ENCODE results near the gene KANSL1L. TPM values are rescaled to one million over a fixed set of nuclear protein-coding genes. Genes with fewer than 3 reads are reported as not detected.
A peak's percentile ranks its signal among the peaks of the same experiment; 100 is the strongest.

The KANSL1L gene
- total and polyA plus RNA-seq, 10 of the 15 experiments (the other 5 are each of a cell fraction or from before 2014, with no cell fraction given) = 1.2 to 9.5 (median 3.7) TPM

- Histone ChIP-seq H3K4me3 (no peak overlapping the region), H3K9me3 (replicated peaks; ENCODE audit: control insufficient read depth, insufficient read depth, low read length) (no peaks in the 10 kb centered on the region), H3K36me3 (ENCODE audit: control insufficient read depth in 2 of 2, insufficient read depth in 2 of 2, low read length in 1 of 2) (no peaks in the 10 kb centered on the region), H3K79me2 (ENCODE audit: control insufficient read depth, insufficient read depth, low read length) (no peaks in the 10 kb centered on the region; the same call in 1 of the 2 replicates), H3K9ac (ENCODE audit: control insufficient read depth, insufficient read depth, low read length) (no peak overlapping the region), H2AFZ (ENCODE audit: control insufficient read depth, low read depth, low read length) (peak overlapping the region; percentile 5), H3K27ac (ENCODE audit: control insufficient read depth, insufficient read depth) (no peak overlapping the region), H3K4me2 (ENCODE audit: control insufficient read depth, insufficient read depth) (no peak overlapping the region), H3K4me1 (ENCODE audit: control insufficient read depth, insufficient read depth, low read length) (no peaks in the 10 kb centered on the region), H4K20me1 (ENCODE audit: control insufficient read depth, insufficient read depth) (no peaks in the 10 kb centered on the region), H3K27me3 (replicated peaks in 1 of 2; ENCODE audit: control insufficient read depth in 2 of 2, insufficient read depth in 2 of 2, low read length in 1 of 2) (no peaks in the 10 kb centered on the region)
- CTCF ChIA-PET = interaction anchor here (0.9 to 2.1 kb wide), 2 partner anchors 10 to 33 kb away, joined by 4 to 8 read pairs; no protein-coding TSS in a partner anchor
- FAIRE-seq = no peak
- ATAC-seq = peak; percentile 21; the same call in 1 of the 3 replicates
- intact Hi-C loops (cut with micrococcal nuclease; ENCODE audit: unreplicated experiment) (no loop called here), in situ Hi-C loops (cut with MboI) (loop anchor here (10.0 kb wide), 1 partner anchor 158 kb away; the partner anchor contains the start of gene RPE)
- SMC1A ChIA-PET (ENCODE audit: uncharacterized antibody, unreplicated experiment) = interaction anchor here (0.8 to 2.2 kb wide), 7 partner anchors 9 to 169 kb away, joined by 3 to 8 read pairs (median 4); no protein-coding TSS in a partner anchor
- no peak for DNase-seq (ENCODE audit: low read depth, low spot score)
- POLR2A ChIA-PET = no interaction called here
- no TSS peak for BruUV-seq (replicated peaks)
- RAD21 ChIA-PET (ENCODE audit: unreplicated experiment) = interaction anchor here (0.9 to 1.7 kb wide), 3 partner anchors 8 to 172 kb away, joined by 3 to 4 read pairs (median 3); partner anchors contain the start of gene KANSL1L
- WGBS (ENCODE audit: insufficient coverage, insufficient replicate concordance, low lambda C conversion rate, missing lambda C conversion rate) = 34% methylated on average over 6 of the region's 6 CpGs
- no peak for TF ChIP-seq CTCF (IDR thresholded peaks at IDR 0.05 in 2 of 3, conservative IDR thresholded peaks at IDR 0.05 in 1 of 3; ENCODE audit: control insufficient read depth in 2 of 3, extremely low read depth in 1 of 3, insufficient read depth in 1 of 3, low read depth in 3 of 3, low read length in 3 of 3)
- no peak for TF ChIP-seq PAX5 (IDR thresholded peaks at IDR 0.05; ENCODE audit: borderline replicate concordance, low read depth, low read length)
- TF ChIP-seq RB1 (IDR thresholded peaks at IDR 0.05; ENCODE audit: borderline replicate concordance) = no peak
- TF ChIP-seq CHD1 (IDR thresholded peaks at IDR 0.05; ENCODE audit: low read depth, low read length) = no peak
- TF ChIP-seq ESRRA (IDR thresholded peaks at IDR 0.05; ENCODE audit: low read length) = no peak
- no peak for TF ChIP-seq MXI1 (IDR thresholded peaks at IDR 0.05; ENCODE audit: low read depth, low read length)
- no peak for TF ChIP-seq CBFB (IDR thresholded peaks at IDR 0.05; ENCODE audit: low read depth)
- TF ChIP-seq HDAC2 (IDR thresholded peaks at IDR 0.05) = no peak
- TF ChIP-seq TARDBP (IDR thresholded peaks at IDR 0.05; ENCODE audit: borderline replicate concordance) = no peak
- no peak for TF ChIP-seq TBL1XR1 (IDR thresholded peaks at IDR 0.05; ENCODE audit: low read depth, low read length)
- TF ChIP-seq IRF4 (IDR thresholded peaks at IDR 0.05; ENCODE audit: low read depth, low read length) = no peak
- no peak for TF ChIP-seq ZNF217 (IDR thresholded peaks at IDR 0.05)
- TF ChIP-seq TCF7 (IDR thresholded peaks at IDR 0.05; ENCODE audit: borderline replicate concordance) = no peak
- TF ChIP-seq NFXL1 (IDR thresholded peaks at IDR 0.05; ENCODE audit: borderline replicate concordance) = no peak
- TF ChIP-seq JUND (IDR thresholded peaks at IDR 0.05; ENCODE audit: low read depth, low read length) = no peak
- TF ChIP-seq RAD51 (IDR thresholded peaks at IDR 0.05) = no peak
- no peak for TF ChIP-seq ZBTB4 (CRISPR knock-in tag; IDR thresholded peaks at IDR 0.05)
- no peak for TF ChIP-seq IKZF2 (IDR thresholded peaks at IDR 0.05)
- TF ChIP-seq FOXK2 (IDR thresholded peaks at IDR 0.05) = no peak
Observed at GRCh38 chr2:210162466-210163124, 8.6 kb downstream of the KANSL1L start.
